Gastroesophageal sphincter (tissue), 4 donors: ENCODE data around the gene GMNN. TPM values are rescaled to one million over a fixed set of nuclear protein-coding genes. Genes with fewer than 3 reads are reported as not detected.

Source experiments
- ATAC-seq: fragments of 150-250 bp; one replicate; pipeline ENCODE4 v1.9.1; 2016; ENCODE audit warnings: mild to moderate bottlenecking, moderate library complexity
- H3K27ac ChIP-seq, 4 donors: fragments of 200-600 bp; sonication (generic) in 3 of 4; 1 replicate in 3 of 4; 2 replicates in 1 of 4; pipeline ENCODE4 v1.5.1; 2016 to 2019
- H3K27me3 ChIP-seq: fragments of 200-600 bp; sonication (generic); one replicate; pipeline ENCODE4 v1.5.1; 2019
- H3K36me3 ChIP-seq, 2 donors: fragments of 200-600 bp; sonication (generic); one replicate each; pipeline ENCODE4 v1.5.1; 2019; ENCODE audit warnings: control low read depth in 1 of 2
- H3K4me1 ChIP-seq, 3 donors: fragments of 200-600 bp; sonication (generic); 1 replicate in 2 of 3; 2 replicates in 1 of 3; pipeline ENCODE4 v1.5.1; 2016 to 2019; ENCODE audit warnings: control low read depth in 2 of 3
- H3K4me3 ChIP-seq, 2 donors: fragments of 200-600 bp; sonication (generic); one replicate each; pipeline ENCODE4 v1.5.1; 2019; ENCODE audit warnings: mild to moderate bottlenecking in 1 of 2, moderate library complexity in 1 of 2
- H3K9me3 ChIP-seq, 3 donors: fragments of 200-600 bp; sonication (generic); one replicate each; pipeline ENCODE4 v1.5.1; 2017 to 2019; ENCODE audit warnings: control low read depth in 2 of 3
- CTCF ChIP-seq, 4 experiments: fragments of 200-600 bp in 2 of 4; fragments of 450-650 bp in 2 of 4; sonication (generic) in 1 of 4; IDR thresholded peaks; one replicate each; pipeline ENCODE4 v1.5.1; 2017 to 2019; ENCODE audit warnings: antibody characterized with exemption in 4 of 4, mild to moderate bottlenecking in 2 of 4, moderate library complexity in 2 of 4
- EP300 ChIP-seq: sonication (generic); formaldehyde crosslinking; IDR thresholded peaks from one replicate; pipeline ENCODE4 v1.6.1; 2017; ENCODE audit warnings: antibody characterized with exemption, mild to moderate bottlenecking
- POLR2A ChIP-seq, 2 donors: fragments of 450-650 bp; IDR thresholded peaks; one replicate each; pipeline ENCODE4 v1.6.1; 2017; ENCODE audit warnings: antibody characterized with exemption in 2 of 2, mild to moderate bottlenecking in 2 of 2, moderate library complexity in 1 of 2
- POLR2AphosphoS5 ChIP-seq: sonication (generic); formaldehyde crosslinking; IDR thresholded peaks from one replicate; pipeline ENCODE4 v1.6.1; 2017; ENCODE audit warnings: antibody characterized with exemption
- WGBS, 2 donors: methylation state at CpG; one replicate each; pipeline ENCODE4 v1.1.5; 2018; ENCODE audit warnings: low coverage in 1 of 2; 5-methylcytosine and 5-hydroxymethylcytosine counted together
- total RNA-seq, 4 donors: library from RNA; depleted of rRNA; stranded (reverse); fragments of >200 nt; gene quantifications; one replicate each; pipeline ENCODE4 v1.1.0, GENCODE V29; 2016

Gene GMNN
- total RNA-seq, 4 donors from 2014 or later = 2.7 to 9.7 (median 4.0) TPM

GRCh38 chr6:24775520-24776058 is 852 bp downstream of the GMNN start:
- Histone ChIP-seq H3K4me1 (peaks cover 0 to 13% (median 5%) of the 10 kb centered on the region in 3 donors), H3K27me3 (no peaks in the 10 kb centered on the region), H3K27ac (peak overlapping the region; percentile 89 to 99 (median 96)), H3K4me3 (peak overlapping the region; percentile 86 to 97), H3K36me3 (peaks cover 0 to 5% of the 10 kb centered on the region in 2 donors), H3K9me3 (no peaks in the 10 kb centered on the region)
- TF ChIP-seq CTCF (IDR thresholded peaks at IDR 0.05) = peak in 1 of 4 experiments; percentile 1
- TF ChIP-seq POLR2AphosphoS5 = no peak
- no peak for TF ChIP-seq EP300
- no peak for TF ChIP-seq POLR2A (IDR thresholded peaks at IDR 0.05)
- 10% methylated on average over 15 to 19 of the region's 20 CpGs for WGBS, 2 donors
- no peak for ATAC-seq

- no peaks in the 10 kb centered on the region for H3K9me3 ChIP-seq
- H3K27me3 ChIP-seq = no peaks in the 10 kb centered on the region
- H3K4me3 ChIP-seq = no peak overlapping the region
- ATAC-seq = no peak
- TF ChIP-seq CTCF (IDR thresholded peaks at IDR 0.05) = no peak
- no peak for TF ChIP-seq POLR2A (IDR thresholded peaks at IDR 0.05)
- TF ChIP-seq POLR2AphosphoS5 = no peak
- no peak for TF ChIP-seq EP300
- no peak overlapping the region for H3K27ac ChIP-seq
- H3K4me1 ChIP-seq = peaks cover 0 to 13% (median 5%) of the 10 kb centered on the region in 3 donors
- WGBS, 2 donors = 50 to 55% methylated on average over 1 of the region's 1 CpG
- H3K36me3 ChIP-seq = peaks cover 0 to 19% of the 10 kb centered on the region in 2 donors
These were observed 2.5 kb downstream of the GMNN start for GRCh38 chr6:24777227-24777626.

- WGBS, 2 donors = 83 to 100% methylated on average over 1 of the region's 1 CpG
- Histone ChIP-seq H3K27me3 (no peaks in the 10 kb centered on the region), H3K9me3 (no peaks in the 10 kb centered on the region), H3K4me1 (peaks cover 0 to 13% (median 5%) of the 10 kb centered on the region in 3 donors), H3K27ac (no peak overlapping the region), H3K4me3 (no peak overlapping the region), H3K36me3 (peaks cover 0 to 24% of the 10 kb centered on the region in 2 donors)
- ATAC-seq = no peak
- TF ChIP-seq EP300 (no peak), POLR2AphosphoS5 (no peak), CTCF (IDR thresholded peaks at IDR 0.05) (no peak), POLR2A (IDR thresholded peaks at IDR 0.05) (no peak)
These were observed 3.4 kb downstream of the GMNN start for GRCh38 chr6:24778121-24778520.

GRCh38 chr6:24778878-24779277 is 4.1 kb downstream of the GMNN start:
- H3K27me3 ChIP-seq = no peaks in the 10 kb centered on the region
- TF ChIP-seq POLR2A (IDR thresholded peaks at IDR 0.05) (no peak), POLR2AphosphoS5 (no peak), CTCF (IDR thresholded peaks at IDR 0.05) (no peak), EP300 (no peak)

GRCh38 chr6:24779416-24780016 is 4.8 kb downstream of the GMNN start:
- H3K27ac ChIP-seq = no peak overlapping the region
- TF ChIP-seq EP300 (no peak), POLR2A (IDR thresholded peaks at IDR 0.05) (no peak), CTCF (IDR thresholded peaks at IDR 0.05) (no peak)
- 52 to 83% methylated on average over 3 of the region's 3 CpGs for WGBS, 2 donors
- H3K9me3 ChIP-seq = no peaks in the 10 kb centered on the region
- peaks cover 0 to 36% of the 10 kb centered on the region in 2 donors for H3K36me3 ChIP-seq
- H3K27me3 ChIP-seq = no peaks in the 10 kb centered on the region
- ATAC-seq = no peak
- H3K4me1 ChIP-seq = peaks cover 0 to 13% (median 5%) of the 10 kb centered on the region in 3 donors
- no peak overlapping the region for H3K4me3 ChIP-seq

More at GRCh38 chr6:24778878-24779277, 4.1 kb downstream of the GMNN start:
- no peaks in the 10 kb centered on the region for H3K9me3 ChIP-seq
- ATAC-seq = no peak
- no peak overlapping the region for H3K4me3 ChIP-seq
- H3K36me3 ChIP-seq = peaks cover 0 to 30% of the 10 kb centered on the region in 2 donors
- H3K27ac ChIP-seq = no peak overlapping the region
- H3K4me1 ChIP-seq = peaks cover 0 to 13% (median 5%) of the 10 kb centered on the region in 3 donors
